ENCODE measurements around the gene IL36B.

IL36B gene

DNA sequence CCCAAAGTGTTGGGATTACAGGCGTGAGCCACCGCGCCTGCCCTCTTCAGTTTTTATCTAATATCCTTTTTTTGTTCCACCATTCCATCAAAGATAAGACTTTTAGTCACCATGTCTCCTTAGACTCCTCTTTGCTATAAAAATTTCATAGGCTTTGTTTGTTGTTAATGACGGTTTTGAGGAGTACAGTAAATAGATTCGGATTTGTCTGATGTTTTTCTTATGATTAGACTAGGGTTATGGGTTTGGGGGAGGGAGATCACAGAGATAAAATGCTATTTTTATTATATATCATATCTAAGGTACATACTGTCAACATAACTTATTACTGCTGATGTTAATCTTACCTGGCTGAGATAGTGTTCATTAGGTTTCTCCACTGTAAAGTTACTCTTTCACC is 6.2 kb downstream of the IL36B start (continued):
- TF ChIP-seq, protein P1, sequence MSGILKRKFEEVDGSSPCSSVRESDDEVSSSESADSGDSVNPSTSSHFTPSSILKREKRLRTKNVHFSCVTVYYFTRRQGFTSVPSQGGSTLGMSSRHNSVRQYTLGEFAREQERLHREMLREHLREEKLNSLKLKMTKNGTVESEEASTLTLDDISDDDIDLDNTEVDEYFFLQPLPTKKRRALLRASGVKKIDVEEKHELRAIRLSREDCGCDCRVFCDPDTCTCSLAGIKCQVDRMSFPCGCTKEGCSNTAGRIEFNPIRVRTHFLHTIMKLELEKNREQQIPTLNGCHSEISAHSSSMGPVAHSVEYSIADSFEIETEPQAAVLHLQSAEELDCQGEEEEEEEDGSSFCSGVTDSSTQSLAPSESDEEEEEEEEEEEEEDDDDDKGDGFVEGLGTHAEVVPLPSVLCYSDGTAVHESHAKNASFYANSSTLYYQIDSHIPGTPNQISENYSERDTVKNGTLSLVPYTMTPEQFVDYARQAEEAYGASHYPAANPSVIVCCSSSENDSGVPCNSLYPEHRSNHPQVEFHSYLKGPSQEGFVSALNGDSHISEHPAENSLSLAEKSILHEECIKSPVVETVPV (CRISPR knock-in tag; IDR thresholded peaks at IDR 0.05), result no peak
- TF ChIP-seq ISL1 (CRISPR knock-in tag; IDR thresholded peaks at IDR 0.05) (no peak), ZNF8 (CRISPR knock-in tag; IDR thresholded peaks at IDR 0.05) (no peak)

DNA sequence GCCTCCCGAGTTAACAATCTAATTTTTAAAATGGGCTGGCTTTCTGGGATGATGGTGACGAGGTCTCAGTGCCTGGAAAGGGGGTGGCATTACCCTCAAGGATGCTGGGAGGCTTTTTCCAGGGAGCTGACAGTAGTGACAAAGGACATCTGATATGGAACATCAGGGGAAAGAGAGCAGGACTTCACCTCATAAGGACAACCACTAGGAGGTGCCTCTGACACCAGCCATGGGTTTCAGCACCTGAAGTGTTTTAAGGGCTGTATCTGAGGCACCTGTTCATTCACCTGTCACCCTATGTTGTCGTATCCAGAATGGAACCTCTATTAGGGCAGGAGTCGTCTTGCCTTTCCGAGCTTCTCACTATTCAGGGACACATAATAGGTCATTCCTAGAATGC is 10.8 kb downstream of the IL36B start:
- ATAC-seq, result no peak
- TF ChIP-seq ZFP30 (CRISPR knock-in tag; IDR thresholded peaks at IDR 0.05), result no peak
- TF ChIP-seq, protein P1 (CRISPR knock-in tag; IDR thresholded peaks at IDR 0.05), result no peak
- TF ChIP-seq, protein P2, sequence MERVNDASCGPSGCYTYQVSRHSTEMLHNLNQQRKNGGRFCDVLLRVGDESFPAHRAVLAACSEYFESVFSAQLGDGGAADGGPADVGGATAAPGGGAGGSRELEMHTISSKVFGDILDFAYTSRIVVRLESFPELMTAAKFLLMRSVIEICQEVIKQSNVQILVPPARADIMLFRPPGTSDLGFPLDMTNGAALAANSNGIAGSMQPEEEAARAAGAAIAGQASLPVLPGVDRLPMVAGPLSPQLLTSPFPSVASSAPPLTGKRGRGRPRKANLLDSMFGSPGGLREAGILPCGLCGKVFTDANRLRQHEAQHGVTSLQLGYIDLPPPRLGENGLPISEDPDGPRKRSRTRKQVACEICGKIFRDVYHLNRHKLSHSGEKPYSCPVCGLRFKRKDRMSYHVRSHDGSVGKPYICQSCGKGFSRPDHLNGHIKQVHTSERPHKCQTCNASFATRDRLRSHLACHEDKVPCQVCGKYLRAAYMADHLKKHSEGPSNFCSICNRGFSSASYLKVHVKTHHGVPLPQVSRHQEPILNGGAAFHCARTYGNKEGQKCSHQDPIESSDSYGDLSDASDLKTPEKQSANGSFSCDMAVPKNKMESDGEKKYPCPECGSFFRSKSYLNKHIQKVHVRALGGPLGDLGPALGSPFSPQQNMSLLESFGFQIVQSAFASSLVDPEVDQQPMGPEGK (CRISPR knock-in tag; IDR thresholded peaks at IDR 0.05; ENCODE audit: borderline replicate concordance), result no peak
- no peak for TF ChIP-seq ZFP3 (CRISPR knock-in tag; IDR thresholded peaks at IDR 0.05)
- TF ChIP-seq SNAI2 (CRISPR knock-in tag; IDR thresholded peaks at IDR 0.05), result no peak
- no peak for TF ChIP-seq ARNTL (CRISPR knock-in tag; IDR thresholded peaks at IDR 0.05; ENCODE audit: borderline replicate concordance, low read depth)
- no peak for TF ChIP-seq RARB (CRISPR knock-in tag; IDR thresholded peaks at IDR 0.05)
- TF ChIP-seq ESRRG (CRISPR knock-in tag; IDR thresholded peaks at IDR 0.05), result no peak
- TF ChIP-seq, protein P3, sequence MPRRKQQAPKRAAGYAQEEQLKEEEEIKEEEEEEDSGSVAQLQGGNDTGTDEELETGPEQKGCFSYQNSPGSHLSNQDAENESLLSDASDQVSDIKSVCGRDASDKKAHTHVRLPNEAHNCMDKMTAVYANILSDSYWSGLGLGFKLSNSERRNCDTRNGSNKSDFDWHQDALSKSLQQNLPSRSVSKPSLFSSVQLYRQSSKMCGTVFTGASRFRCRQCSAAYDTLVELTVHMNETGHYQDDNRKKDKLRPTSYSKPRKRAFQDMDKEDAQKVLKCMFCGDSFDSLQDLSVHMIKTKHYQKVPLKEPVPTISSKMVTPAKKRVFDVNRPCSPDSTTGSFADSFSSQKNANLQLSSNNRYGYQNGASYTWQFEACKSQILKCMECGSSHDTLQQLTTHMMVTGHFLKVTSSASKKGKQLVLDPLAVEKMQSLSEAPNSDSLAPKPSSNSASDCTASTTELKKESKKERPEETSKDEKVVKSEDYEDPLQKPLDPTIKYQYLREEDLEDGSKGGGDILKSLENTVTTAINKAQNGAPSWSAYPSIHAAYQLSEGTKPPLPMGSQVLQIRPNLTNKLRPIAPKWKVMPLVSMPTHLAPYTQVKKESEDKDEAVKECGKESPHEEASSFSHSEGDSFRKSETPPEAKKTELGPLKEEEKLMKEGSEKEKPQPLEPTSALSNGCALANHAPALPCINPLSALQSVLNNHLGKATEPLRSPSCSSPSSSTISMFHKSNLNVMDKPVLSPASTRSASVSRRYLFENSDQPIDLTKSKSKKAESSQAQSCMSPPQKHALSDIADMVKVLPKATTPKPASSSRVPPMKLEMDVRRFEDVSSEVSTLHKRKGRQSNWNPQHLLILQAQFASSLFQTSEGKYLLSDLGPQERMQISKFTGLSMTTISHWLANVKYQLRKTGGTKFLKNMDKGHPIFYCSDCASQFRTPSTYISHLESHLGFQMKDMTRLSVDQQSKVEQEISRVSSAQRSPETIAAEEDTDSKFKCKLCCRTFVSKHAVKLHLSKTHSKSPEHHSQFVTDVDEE (CRISPR knock-in tag; IDR thresholded peaks at IDR 0.05), result no peak

DNA sequence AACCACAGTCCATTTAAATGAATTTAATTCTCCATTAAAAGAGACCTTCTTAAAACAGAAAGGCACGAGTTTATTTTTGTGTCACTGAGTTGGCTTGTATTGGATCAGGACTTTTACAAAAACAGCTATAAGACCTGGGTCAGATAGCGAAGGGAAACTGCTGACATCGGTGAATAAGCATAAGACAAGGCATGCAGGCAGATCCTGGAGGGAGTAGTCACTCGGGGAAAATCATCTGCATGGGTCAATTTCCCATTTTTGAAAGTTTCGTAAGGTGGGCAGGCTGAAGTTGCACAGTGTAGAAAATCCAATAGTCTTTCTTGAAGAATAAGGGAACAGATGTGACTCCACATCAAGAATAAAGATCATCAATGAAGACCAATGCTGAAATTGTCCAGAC is 12.9 kb downstream of the IL36B start:
- TF ChIP-seq ESRRG (CRISPR knock-in tag; IDR thresholded peaks at IDR 0.05) (no peak), ZFP30 (CRISPR knock-in tag; IDR thresholded peaks at IDR 0.05) (no peak), CSDC2 (CRISPR knock-in tag; IDR thresholded peaks at IDR 0.05) (no peak), RARB (CRISPR knock-in tag; IDR thresholded peaks at IDR 0.05) (no peak)
- TF ChIP-seq, protein P2 (CRISPR knock-in tag; IDR thresholded peaks at IDR 0.05; ENCODE audit: borderline replicate concordance), result no peak
- TF ChIP-seq, protein P3 (CRISPR knock-in tag; IDR thresholded peaks at IDR 0.05), result no peak
- TF ChIP-seq, protein P1 (CRISPR knock-in tag; IDR thresholded peaks at IDR 0.05), result no peak
- TF ChIP-seq, protein P4, sequence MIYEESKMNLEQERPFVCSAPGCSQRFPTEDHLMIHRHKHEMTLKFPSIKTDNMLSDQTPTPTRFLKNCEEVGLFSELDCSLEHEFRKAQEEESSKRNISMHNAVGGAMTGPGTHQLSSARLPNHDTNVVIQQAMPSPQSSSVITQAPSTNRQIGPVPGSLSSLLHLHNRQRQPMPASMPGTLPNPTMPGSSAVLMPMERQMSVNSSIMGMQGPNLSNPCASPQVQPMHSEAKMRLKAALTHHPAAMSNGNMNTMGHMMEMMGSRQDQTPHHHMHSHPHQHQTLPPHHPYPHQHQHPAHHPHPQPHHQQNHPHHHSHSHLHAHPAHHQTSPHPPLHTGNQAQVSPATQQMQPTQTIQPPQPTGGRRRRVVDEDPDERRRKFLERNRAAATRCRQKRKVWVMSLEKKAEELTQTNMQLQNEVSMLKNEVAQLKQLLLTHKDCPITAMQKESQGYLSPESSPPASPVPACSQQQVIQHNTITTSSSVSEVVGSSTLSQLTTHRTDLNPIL (CRISPR knock-in tag; IDR thresholded peaks at IDR 0.05; ENCODE audit: low read depth), result no peak
- TF ChIP-seq, protein P5, sequence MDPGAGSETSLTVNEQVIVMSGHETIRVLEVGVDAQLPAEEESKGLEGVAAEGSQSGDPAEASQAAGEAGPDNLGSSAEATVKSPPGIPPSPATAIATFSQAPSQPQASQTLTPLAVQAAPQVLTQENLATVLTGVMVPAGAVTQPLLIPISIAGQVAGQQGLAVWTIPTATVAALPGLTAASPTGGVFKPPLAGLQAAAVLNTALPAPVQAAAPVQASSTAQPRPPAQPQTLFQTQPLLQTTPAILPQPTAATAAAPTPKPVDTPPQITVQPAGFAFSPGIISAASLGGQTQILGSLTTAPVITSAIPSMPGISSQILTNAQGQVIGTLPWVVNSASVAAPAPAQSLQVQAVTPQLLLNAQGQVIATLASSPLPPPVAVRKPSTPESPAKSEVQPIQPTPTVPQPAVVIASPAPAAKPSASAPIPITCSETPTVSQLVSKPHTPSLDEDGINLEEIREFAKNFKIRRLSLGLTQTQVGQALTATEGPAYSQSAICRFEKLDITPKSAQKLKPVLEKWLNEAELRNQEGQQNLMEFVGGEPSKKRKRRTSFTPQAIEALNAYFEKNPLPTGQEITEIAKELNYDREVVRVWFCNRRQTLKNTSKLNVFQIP (CRISPR knock-in tag; IDR thresholded peaks at IDR 0.05; ENCODE audit: borderline replicate concordance, low read depth), result no peak
- ATAC-seq, result no peak
